Erythroblast (primary cell): ENCODE measurements around the gene KLHDC7B.

Source experiments
- GATA1 ChIP-seq: IDR thresholded peaks from 2 replicates; pipeline ENCODE4 v1.6.1; 2011; ENCODE audit warnings: low read depth, mild to moderate bottlenecking, control low read depth, low read length, moderate library complexity
- POLR2A ChIP-seq: IDR thresholded peaks from 2 replicates; pipeline ENCODE4 v1.6.1; 2011; ENCODE audit warnings: mild to moderate bottlenecking, low read length

DNA sequence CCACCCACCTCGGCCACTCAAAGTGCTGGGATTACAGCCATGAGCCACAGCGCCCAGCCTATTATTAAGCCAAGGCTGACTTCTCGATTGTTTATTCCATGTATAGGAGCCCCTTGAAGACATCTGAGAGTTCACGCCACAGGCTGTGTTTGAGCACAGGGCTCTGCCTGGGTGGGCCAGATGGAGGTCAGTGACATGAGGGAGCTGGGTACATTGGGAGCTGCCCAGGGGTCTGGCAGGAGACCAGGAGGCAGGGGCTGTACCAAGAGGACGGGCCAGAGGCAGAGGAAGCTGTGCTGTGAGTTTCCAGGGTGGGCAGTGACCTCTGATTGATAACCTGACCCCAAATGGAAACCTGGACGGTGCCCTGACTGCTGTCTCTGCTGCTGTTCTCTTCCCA lies 43.6 kb upstream of the KLHDC7B start:
- TF ChIP-seq POLR2A (no peak), GATA1 (no peak)
